ENCODE data around the gene TUBGCP3. TPM values are rescaled to one million over a fixed set of nuclear protein-coding genes. Genes with fewer than 3 reads are reported as not detected.

Gene TUBGCP3
- total RNA-seq, 1 experiment from 2014 or later: 51.4 TPM

DNA sequence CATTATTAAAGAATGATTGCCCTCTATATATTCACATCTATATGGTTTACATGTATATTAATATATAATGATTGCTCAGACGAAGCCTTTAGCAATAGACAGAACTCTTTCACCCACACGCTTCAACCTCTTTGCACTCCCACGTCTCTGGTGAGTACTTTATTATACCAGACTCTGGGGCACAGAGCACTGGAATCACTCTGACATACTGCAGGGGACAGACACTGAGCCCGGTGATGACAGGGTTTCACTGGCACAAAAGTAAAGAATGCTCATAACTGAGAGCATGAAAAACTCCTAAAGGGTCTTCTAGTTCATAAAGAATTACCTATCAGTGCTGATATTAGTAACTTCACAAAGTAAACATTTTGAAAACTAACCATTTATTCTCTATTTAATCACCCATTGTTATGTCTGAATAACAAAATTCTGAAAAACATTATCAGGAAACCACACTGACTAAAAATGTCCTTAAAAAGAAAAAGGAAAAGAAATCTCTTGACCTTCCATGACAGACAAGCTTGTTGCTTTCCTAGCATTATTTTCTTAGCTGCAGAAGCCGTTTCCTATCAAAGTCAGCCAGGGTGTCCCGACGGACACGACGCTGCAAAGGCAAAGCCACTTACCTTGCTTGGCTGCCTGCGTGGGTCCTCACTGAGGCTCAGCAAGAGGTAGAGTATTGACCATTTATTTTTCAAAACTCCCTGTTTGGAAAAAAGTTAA lies 29.1 kb downstream of the TUBGCP3 start:
- H3K36me3 ChIP-seq (ENCODE audit: control insufficient read depth in 1 of 2, insufficient read depth in 2 of 2, low read length in 2 of 2): peaks cover 23 to 40% of the 10 kb centered on the region in 2 experiments; a peak in 3 of 4 replicates
- H2AFZ ChIP-seq (ENCODE audit: low read depth, low read length, poor library complexity, severe bottlenecking): no peak overlapping the region
- no TSS peak for BruUV-seq (replicated peaks)
- H3K27me3 ChIP-seq (ENCODE audit: insufficient read depth, low read length): no peaks in the 10 kb centered on the region
- DNase-seq (ENCODE audit: low read depth, low spot score): no peak
- intact Hi-C loops (cut with micrococcal nuclease): no loop called here
- ChIA-PET RAD21 (ENCODE audit: low non-redundant PET in 1 of 2, low total read pairs in 2 of 2, uncharacterized antibody in 2 of 2, unreplicated experiment in 2 of 2) (no interaction called here), POLR2A (no interaction called here), CTCF (no interaction called here)
- ATAC-seq: no peak
- H3K4me3 ChIP-seq (replicated peaks in 1 of 2; ENCODE audit: low read depth in 1 of 2, low read length in 2 of 2): no peak overlapping the region
- peaks cover 68% of the 10 kb centered on the region for H3K79me2 ChIP-seq (ENCODE audit: insufficient read depth, low read length)
- no peak overlapping the region for H3K27ac ChIP-seq (ENCODE audit: low read depth, low read length)
- no peaks in the 10 kb centered on the region for H3K4me1 ChIP-seq (ENCODE audit: control insufficient read depth in 1 of 2, insufficient read depth in 2 of 2, low read length in 2 of 2)
- no peaks in the 10 kb centered on the region for H3K9me2 ChIP-seq (ENCODE audit: insufficient read depth)
- no peak overlapping the region for H3K9ac ChIP-seq (ENCODE audit: low read length)
- no peaks in the 10 kb centered on the region for H4K20me1 ChIP-seq (ENCODE audit: insufficient read depth)
- TF ChIP-seq TCF7L2 (IDR thresholded peaks at IDR 0.05; ENCODE audit: borderline replicate concordance, extremely low read depth, insufficient read depth, insufficient read length) (no peak), JUND (IDR thresholded peaks at IDR 0.05) (no peak), YY1 (IDR thresholded peaks at IDR 0.05; ENCODE audit: extremely low read depth, insufficient replicate concordance, low read depth, low read length) (no peak), EZH2 (IDR thresholded peaks at IDR 0.05) (no peak), SRF (IDR thresholded peaks at IDR 0.05; ENCODE audit: low read depth) (no peak), SP1 (IDR thresholded peaks at IDR 0.05; ENCODE audit: low read depth) (no peak), EZH2phosphoT487 (IDR thresholded peaks at IDR 0.05; ENCODE audit: borderline replicate concordance) (no peak), SIN3A (IDR thresholded peaks at IDR 0.05; ENCODE audit: low read depth) (no peak), RAD21 (IDR thresholded peaks at IDR 0.05; ENCODE audit: low read depth) (no peak), CBX3 (IDR thresholded peaks at IDR 0.05; ENCODE audit: low read depth) (no peak), POLR2A (IDR thresholded peaks at IDR 0.05; ENCODE audit: borderline replicate concordance, extremely low read depth, insufficient read depth, insufficient read length) (no peak), ZNF274 (IDR thresholded peaks at IDR 0.05; ENCODE audit: low read depth, low read length) (no peak), EGR1 (IDR thresholded peaks at IDR 0.05; ENCODE audit: low read depth) (no peak), POLR2AphosphoS5 (IDR thresholded peaks at IDR 0.05; ENCODE audit: low read depth, low read length) (no peak), CEBPB (IDR thresholded peaks at IDR 0.05; ENCODE audit: low read depth) (no peak)
- TF ChIP-seq, protein P1, sequence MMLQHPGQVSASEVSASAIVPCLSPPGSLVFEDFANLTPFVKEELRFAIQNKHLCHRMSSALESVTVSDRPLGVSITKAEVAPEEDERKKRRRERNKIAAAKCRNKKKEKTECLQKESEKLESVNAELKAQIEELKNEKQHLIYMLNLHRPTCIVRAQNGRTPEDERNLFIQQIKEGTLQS (IDR thresholded peaks at IDR 0.05): no peak
- TF ChIP-seq, protein P2, sequence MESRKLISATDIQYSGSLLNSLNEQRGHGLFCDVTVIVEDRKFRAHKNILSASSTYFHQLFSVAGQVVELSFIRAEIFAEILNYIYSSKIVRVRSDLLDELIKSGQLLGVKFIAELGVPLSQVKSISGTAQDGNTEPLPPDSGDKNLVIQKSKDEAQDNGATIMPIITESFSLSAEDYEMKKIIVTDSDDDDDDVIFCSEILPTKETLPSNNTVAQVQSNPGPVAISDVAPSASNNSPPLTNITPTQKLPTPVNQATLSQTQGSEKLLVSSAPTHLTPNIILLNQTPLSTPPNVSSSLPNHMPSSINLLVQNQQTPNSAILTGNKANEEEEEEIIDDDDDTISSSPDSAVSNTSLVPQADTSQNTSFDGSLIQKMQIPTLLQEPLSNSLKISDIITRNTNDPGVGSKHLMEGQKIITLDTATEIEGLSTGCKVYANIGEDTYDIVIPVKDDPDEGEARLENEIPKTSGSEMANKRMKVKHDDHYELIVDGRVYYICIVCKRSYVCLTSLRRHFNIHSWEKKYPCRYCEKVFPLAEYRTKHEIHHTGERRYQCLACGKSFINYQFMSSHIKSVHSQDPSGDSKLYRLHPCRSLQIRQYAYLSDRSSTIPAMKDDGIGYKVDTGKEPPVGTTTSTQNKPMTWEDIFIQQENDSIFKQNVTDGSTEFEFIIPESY (IDR thresholded peaks at IDR 0.05; ENCODE audit: extremely low read depth, insufficient replicate concordance, low read length): no peak
- TF ChIP-seq, protein P3, sequence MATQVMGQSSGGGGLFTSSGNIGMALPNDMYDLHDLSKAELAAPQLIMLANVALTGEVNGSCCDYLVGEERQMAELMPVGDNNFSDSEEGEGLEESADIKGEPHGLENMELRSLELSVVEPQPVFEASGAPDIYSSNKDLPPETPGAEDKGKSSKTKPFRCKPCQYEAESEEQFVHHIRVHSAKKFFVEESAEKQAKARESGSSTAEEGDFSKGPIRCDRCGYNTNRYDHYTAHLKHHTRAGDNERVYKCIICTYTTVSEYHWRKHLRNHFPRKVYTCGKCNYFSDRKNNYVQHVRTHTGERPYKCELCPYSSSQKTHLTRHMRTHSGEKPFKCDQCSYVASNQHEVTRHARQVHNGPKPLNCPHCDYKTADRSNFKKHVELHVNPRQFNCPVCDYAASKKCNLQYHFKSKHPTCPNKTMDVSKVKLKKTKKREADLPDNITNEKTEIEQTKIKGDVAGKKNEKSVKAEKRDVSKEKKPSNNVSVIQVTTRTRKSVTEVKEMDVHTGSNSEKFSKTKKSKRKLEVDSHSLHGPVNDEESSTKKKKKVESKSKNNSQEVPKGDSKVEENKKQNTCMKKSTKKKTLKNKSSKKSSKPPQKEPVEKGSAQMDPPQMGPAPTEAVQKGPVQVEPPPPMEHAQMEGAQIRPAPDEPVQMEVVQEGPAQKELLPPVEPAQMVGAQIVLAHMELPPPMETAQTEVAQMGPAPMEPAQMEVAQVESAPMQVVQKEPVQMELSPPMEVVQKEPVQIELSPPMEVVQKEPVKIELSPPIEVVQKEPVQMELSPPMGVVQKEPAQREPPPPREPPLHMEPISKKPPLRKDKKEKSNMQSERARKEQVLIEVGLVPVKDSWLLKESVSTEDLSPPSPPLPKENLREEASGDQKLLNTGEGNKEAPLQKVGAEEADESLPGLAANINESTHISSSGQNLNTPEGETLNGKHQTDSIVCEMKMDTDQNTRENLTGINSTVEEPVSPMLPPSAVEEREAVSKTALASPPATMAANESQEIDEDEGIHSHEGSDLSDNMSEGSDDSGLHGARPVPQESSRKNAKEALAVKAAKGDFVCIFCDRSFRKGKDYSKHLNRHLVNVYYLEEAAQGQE (IDR thresholded peaks at IDR 0.05; ENCODE audit: low read depth): no peak
- H3K9me3 ChIP-seq (ENCODE audit: control insufficient read depth in 1 of 2, insufficient read depth in 1 of 2, low read depth in 1 of 2, low read length in 2 of 2): no peaks in the 10 kb centered on the region
- no peak overlapping the region for H3K4me2 ChIP-seq (ENCODE audit: low read length)

Measured in HCT116 (cell line).